K562 (cell line): ENCODE data around the gene NLRP12. TPM values are rescaled to one million over a fixed set of nuclear protein-coding genes. Genes with fewer than 3 reads are reported as not detected.
A peak's percentile ranks its signal among the peaks of the same experiment; 100 is the strongest.

Source experiments
- ATF6 ChIP-seq: sonication (generic); formaldehyde crosslinking; IDR thresholded peaks from 2 replicates; pipeline ENCODE4 v1.4.0; 2020; ENCODE audit warnings: mild to moderate bottlenecking, missing genetic modification reagents
- LARP7 ChIP-seq: fragments of 450-650 bp; IDR thresholded peaks from 2 replicates; pipeline ENCODE4 v1.6.1; 2016
- RB1 ChIP-seq: fragments of 450-650 bp; IDR thresholded peaks from 2 replicates; pipeline ENCODE4 v1.6.1; 2017; ENCODE audit warnings: low read depth, mild to moderate bottlenecking
- SMC3 ChIP-seq: conservative IDR thresholded peaks from 2 replicates; pipeline ENCODE4 v1.6.1; 2011; ENCODE audit warnings: low read depth, low read length, improper control_type of control experiment; ENCODE audit not compliant: insufficient read depth
- U2AF1 ChIP-seq: fragments of 200-400 bp; formaldehyde crosslinking; optimal IDR thresholded peaks from 2 replicates; pipeline ENCODE3; 2017; ENCODE audit warnings: mild to moderate bottlenecking, low read depth, low read length, moderate library complexity
- ZBTB5 ChIP-seq: fragments of 450-650 bp; IDR thresholded peaks from 2 replicates; pipeline ENCODE4 v1.6.1; 2017; ENCODE audit warnings: antibody characterized with exemption
- ZNF311 ChIP-seq: fragments of 250-450 bp; sonication (Bioruptor Pico); IDR thresholded peaks from 2 replicates; pipeline ENCODE4 v1.4.0; 2020; ENCODE audit warnings: mild to moderate bottlenecking, moderate library complexity
- ZNF518B ChIP-seq: fragments of 250-450 bp; sonication (Bioruptor Pico); IDR thresholded peaks from 2 replicates; pipeline ENCODE4 v1.5.0; 2021; ENCODE audit warnings: mild to moderate bottlenecking, moderate library complexity
- ZNF644 ChIP-seq: fragments of 200-800 bp; sonication (Bioruptor generic); IDR thresholded peaks from 2 replicates; pipeline ENCODE4 v1.6.1; 2016; ENCODE audit warnings: low read depth, missing genetic modification characterization, missing compliant biosample characterization
- polyA plus RNA-seq, 8 experiments: library from polyadenylated mRNA; depleted of rRNA in 4 of 8; stranded (reverse) in 5 of 8; unstranded in 3 of 8; fragments of >200 nt; fragmentation: Nextera tagmentation in 2 of 8; fragmentation: Illumina TruSeq in 1 of 8; extraction: Ambion mirVana in 2 of 8; extraction: Trizol in 1 of 8; gene quantifications; 2 replicates each; pipeline versions ENCODE4 v1.2.1 to v1.2.3, GENCODE V29; 2011 to 2014; ENCODE audit warnings: inconsistent platforms in 1 of 8, missing spikeins in 1 of 8
- total RNA-seq, 7 experiments: library from RNA; depleted of rRNA in 6 of 7; stranded (reverse); fragments of >200 nt in 6 of 7; fragmentation: Illumina TruSeq in 2 of 7; extraction: Trizol in 2 of 7; gene quantifications; 2 replicates each; pipeline versions ENCODE4 v1.2.1 to v1.2.3, GENCODE V29; 2011 to 2021; ENCODE audit warnings: low replicate concordance in 1 of 7
- TF ChIP-seq, protein P1 (sequence below): fragments of 450-650 bp; formaldehyde crosslinking; IDR thresholded peaks from 2 replicates; pipeline ENCODE4 v1.4.0; 2020; ENCODE audit warnings: mild to moderate bottlenecking, moderate library complexity
- TF ChIP-seq, protein P2 (sequence below): fragments of 250-450 bp; sonication (Bioruptor Pico); IDR thresholded peaks from 2 replicates; pipeline ENCODE4 v1.4.0; 2020; ENCODE audit warnings: mild to moderate bottlenecking, moderate library complexity, borderline replicate concordance
- TF ChIP-seq, protein P3 (sequence below): sonication (generic); formaldehyde crosslinking; IDR thresholded peaks from 2 replicates; pipeline ENCODE4 v1.8.1; 2023; ENCODE audit warnings: mild to moderate bottlenecking, missing genetic modification reagents

NLRP12 gene
- total and polyA plus RNA-seq, 9 of the 15 experiments (the other 6 are each of a cell fraction or from before 2014, with no cell fraction given), result not detected

- TF ChIP-seq, protein P1, sequence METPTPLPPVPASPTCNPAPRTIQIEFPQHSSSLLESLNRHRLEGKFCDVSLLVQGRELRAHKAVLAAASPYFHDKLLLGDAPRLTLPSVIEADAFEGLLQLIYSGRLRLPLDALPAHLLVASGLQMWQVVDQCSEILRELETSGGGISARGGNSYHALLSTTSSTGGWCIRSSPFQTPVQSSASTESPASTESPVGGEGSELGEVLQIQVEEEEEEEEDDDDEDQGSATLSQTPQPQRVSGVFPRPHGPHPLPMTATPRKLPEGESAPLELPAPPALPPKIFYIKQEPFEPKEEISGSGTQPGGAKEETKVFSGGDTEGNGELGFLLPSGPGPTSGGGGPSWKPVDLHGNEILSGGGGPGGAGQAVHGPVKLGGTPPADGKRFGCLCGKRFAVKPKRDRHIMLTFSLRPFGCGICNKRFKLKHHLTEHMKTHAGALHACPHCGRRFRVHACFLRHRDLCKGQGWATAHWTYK (CRISPR knock-in tag), result no peak
- TF ChIP-seq, protein P2, sequence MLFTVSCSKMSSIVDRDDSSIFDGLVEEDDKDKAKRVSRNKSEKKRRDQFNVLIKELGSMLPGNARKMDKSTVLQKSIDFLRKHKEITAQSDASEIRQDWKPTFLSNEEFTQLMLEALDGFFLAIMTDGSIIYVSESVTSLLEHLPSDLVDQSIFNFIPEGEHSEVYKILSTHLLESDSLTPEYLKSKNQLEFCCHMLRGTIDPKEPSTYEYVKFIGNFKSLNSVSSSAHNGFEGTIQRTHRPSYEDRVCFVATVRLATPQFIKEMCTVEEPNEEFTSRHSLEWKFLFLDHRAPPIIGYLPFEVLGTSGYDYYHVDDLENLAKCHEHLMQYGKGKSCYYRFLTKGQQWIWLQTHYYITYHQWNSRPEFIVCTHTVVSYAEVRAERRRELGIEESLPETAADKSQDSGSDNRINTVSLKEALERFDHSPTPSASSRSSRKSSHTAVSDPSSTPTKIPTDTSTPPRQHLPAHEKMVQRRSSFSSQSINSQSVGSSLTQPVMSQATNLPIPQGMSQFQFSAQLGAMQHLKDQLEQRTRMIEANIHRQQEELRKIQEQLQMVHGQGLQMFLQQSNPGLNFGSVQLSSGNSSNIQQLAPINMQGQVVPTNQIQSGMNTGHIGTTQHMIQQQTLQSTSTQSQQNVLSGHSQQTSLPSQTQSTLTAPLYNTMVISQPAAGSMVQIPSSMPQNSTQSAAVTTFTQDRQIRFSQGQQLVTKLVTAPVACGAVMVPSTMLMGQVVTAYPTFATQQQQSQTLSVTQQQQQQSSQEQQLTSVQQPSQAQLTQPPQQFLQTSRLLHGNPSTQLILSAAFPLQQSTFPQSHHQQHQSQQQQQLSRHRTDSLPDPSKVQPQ (CRISPR knock-in tag), result no peak
- TF ChIP-seq RB1 (0 out of 2 replicates have a peak, but pooled peaks have one; percentile 11), ZNF644 (tag) (no peak), ZBTB5 (no peak), SMC3 (no peak), ZNF518B (CRISPR knock-in tag) (no peak), ATF6 (CRISPR knock-in tag) (no peak), ZNF311 (no peak), LARP7 (no peak), U2AF1 (no peak)
- TF ChIP-seq, protein P3, sequence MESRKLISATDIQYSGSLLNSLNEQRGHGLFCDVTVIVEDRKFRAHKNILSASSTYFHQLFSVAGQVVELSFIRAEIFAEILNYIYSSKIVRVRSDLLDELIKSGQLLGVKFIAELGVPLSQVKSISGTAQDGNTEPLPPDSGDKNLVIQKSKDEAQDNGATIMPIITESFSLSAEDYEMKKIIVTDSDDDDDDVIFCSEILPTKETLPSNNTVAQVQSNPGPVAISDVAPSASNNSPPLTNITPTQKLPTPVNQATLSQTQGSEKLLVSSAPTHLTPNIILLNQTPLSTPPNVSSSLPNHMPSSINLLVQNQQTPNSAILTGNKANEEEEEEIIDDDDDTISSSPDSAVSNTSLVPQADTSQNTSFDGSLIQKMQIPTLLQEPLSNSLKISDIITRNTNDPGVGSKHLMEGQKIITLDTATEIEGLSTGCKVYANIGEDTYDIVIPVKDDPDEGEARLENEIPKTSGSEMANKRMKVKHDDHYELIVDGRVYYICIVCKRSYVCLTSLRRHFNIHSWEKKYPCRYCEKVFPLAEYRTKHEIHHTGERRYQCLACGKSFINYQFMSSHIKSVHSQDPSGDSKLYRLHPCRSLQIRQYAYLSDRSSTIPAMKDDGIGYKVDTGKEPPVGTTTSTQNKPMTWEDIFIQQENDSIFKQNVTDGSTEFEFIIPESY (CRISPR knock-in tag), result no peak
Measured at GRCh38 chr19:53867225-53868090, 43.3 kb upstream of the NLRP12 start, which contains the start of gene MYADM (continued).
